Gastroesophageal sphincter (tissue), 4 donors: ENCODE results near the gene FAM171A1. TPM values are rescaled to one million over a fixed set of nuclear protein-coding genes. Genes with fewer than 3 reads are reported as not detected.

Experiments used
- ATAC-seq: fragments of 150-250 bp; one replicate; pipeline ENCODE4 v1.9.1; 2016; ENCODE audit warnings: mild to moderate bottlenecking, moderate library complexity
- H3K27ac ChIP-seq, 4 donors: fragments of 200-600 bp; sonication (generic) in 3 of 4; 1 replicate in 3 of 4; 2 replicates in 1 of 4; pipeline ENCODE4 v1.5.1; 2016 to 2019
- H3K27me3 ChIP-seq: fragments of 200-600 bp; sonication (generic); one replicate; pipeline ENCODE4 v1.5.1; 2019
- H3K36me3 ChIP-seq, 2 donors: fragments of 200-600 bp; sonication (generic); one replicate each; pipeline ENCODE4 v1.5.1; 2019; ENCODE audit warnings: control low read depth in 1 of 2
- H3K4me1 ChIP-seq, 3 donors: fragments of 200-600 bp; sonication (generic); 1 replicate in 2 of 3; 2 replicates in 1 of 3; pipeline ENCODE4 v1.5.1; 2016 to 2019; ENCODE audit warnings: control low read depth in 2 of 3
- H3K4me3 ChIP-seq, 2 donors: fragments of 200-600 bp; sonication (generic); one replicate each; pipeline ENCODE4 v1.5.1; 2019; ENCODE audit warnings: mild to moderate bottlenecking in 1 of 2, moderate library complexity in 1 of 2
- H3K9me3 ChIP-seq, 3 donors: fragments of 200-600 bp; sonication (generic); one replicate each; pipeline ENCODE4 v1.5.1; 2017 to 2019; ENCODE audit warnings: control low read depth in 2 of 3
- EP300 ChIP-seq: sonication (generic); formaldehyde crosslinking; IDR thresholded peaks from one replicate; pipeline ENCODE4 v1.6.1; 2017; ENCODE audit warnings: antibody characterized with exemption, mild to moderate bottlenecking
- POLR2A ChIP-seq, 2 donors: fragments of 450-650 bp; IDR thresholded peaks; one replicate each; pipeline ENCODE4 v1.6.1; 2017; ENCODE audit warnings: antibody characterized with exemption in 2 of 2, mild to moderate bottlenecking in 2 of 2, moderate library complexity in 1 of 2
- POLR2AphosphoS5 ChIP-seq: sonication (generic); formaldehyde crosslinking; IDR thresholded peaks from one replicate; pipeline ENCODE4 v1.6.1; 2017; ENCODE audit warnings: antibody characterized with exemption
- whole genome bisulfite sequencing, 2 donors: methylation state at CpG; one replicate each; pipeline ENCODE4 v1.1.5; 2018; ENCODE audit warnings: low coverage in 1 of 2; 5-methylcytosine and 5-hydroxymethylcytosine counted together
- total RNA-seq, 4 donors: library from RNA; depleted of rRNA; stranded (reverse); fragments of >200 nt; gene quantifications; one replicate each; pipeline ENCODE4 v1.1.0, GENCODE V29; 2016
- TF ChIP-seq, protein P1 (sequence below), 4 experiments: fragments of 200-600 bp in 2 of 4; fragments of 450-650 bp in 2 of 4; sonication (generic) in 1 of 4; IDR thresholded peaks; one replicate each; pipeline ENCODE4 v1.5.1; 2017 to 2019; ENCODE audit warnings: antibody characterized with exemption in 4 of 4, mild to moderate bottlenecking in 2 of 4, moderate library complexity in 2 of 4

Gene FAM171A1
- total RNA-seq: 10 to 100 TPM in 3 of 4 donors, 1 to 10 TPM in 1; 5.0 to 15.5 (median 13.6) TPM

DNA sequence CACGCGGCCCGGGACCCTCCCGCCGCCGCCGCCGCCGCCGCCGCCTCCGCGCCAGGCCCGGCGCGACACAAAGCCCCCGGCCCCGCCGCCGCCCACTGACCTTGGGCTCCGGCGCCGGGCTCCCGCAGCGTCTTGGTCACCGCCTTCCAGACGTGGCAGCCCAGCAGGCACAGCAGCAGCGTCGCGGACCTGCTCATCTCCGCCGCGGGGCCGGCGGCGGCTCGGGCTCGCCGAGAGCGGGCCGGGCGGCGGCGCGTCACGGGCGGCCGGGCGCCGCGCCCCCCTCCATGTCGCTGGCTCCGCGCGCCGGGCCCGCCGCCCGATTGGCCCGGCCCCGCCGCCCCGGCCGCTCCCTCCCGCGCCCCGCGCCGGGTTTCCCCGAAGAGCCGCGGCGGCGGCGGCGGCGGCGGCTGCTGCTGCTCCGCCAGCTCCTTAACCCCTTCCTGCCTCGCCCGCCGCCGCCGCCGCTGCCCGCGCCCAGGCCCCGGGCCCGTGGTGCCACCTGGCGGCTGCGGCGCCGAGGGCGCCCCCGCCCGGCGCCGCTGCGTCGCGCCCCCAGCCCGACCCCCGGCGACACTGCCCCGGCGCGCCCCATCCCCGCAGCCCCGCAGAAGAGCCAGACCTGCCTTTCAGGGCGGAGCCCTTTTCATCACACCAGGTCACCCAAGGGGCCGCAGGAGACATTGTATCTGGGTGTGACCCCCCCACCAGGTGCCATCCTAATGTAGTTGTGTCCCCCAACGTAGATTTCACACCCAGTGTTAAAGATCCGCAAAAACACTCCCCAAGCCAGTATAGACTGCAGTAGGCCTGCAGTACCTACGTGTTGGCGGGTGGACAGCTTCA, at the start of gene FAM171A1:
Gene FAM171A1 (minus strand): TSS at position 434 of the 846 bp plus-strand sequence. CDS start 237 bp downstream, at position 197.
- Histone ChIP-seq H3K4me1 (peaks cover 0 to 45% (median 0%) of the 10 kb centered on the region in 3 donors), H3K4me3 (peak within 1 kb of the TSS; percentile 89 to 95), H3K27me3 (no peaks in the 10 kb centered on the region), H3K36me3 (no peaks in the 10 kb centered on the region), H3K9me3 (no peaks in the 10 kb centered on the region), H3K27ac (peak within 1 kb of the TSS in 3 of 4 donors; percentile 76 to 85 (median 79))
- 79% methylated on average over 2 of the region's 115 CpGs; no CpG with 5 or more reads in 1 of the 2 donors for WGBS, 2 donors
- TF ChIP-seq, protein P1, sequence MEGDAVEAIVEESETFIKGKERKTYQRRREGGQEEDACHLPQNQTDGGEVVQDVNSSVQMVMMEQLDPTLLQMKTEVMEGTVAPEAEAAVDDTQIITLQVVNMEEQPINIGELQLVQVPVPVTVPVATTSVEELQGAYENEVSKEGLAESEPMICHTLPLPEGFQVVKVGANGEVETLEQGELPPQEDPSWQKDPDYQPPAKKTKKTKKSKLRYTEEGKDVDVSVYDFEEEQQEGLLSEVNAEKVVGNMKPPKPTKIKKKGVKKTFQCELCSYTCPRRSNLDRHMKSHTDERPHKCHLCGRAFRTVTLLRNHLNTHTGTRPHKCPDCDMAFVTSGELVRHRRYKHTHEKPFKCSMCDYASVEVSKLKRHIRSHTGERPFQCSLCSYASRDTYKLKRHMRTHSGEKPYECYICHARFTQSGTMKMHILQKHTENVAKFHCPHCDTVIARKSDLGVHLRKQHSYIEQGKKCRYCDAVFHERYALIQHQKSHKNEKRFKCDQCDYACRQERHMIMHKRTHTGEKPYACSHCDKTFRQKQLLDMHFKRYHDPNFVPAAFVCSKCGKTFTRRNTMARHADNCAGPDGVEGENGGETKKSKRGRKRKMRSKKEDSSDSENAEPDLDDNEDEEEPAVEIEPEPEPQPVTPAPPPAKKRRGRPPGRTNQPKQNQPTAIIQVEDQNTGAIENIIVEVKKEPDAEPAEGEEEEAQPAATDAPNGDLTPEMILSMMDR (IDR thresholded peaks at IDR 0.05): peak in 3 of 4 experiments; percentile 17 to 43 (median 32)
- TF ChIP-seq EP300: no peak
- TF ChIP-seq POLR2A (IDR thresholded peaks at IDR 0.05): peak in 1 of 2 donors; percentile 11
- peak; percentile 89 for ATAC-seq

DNA sequence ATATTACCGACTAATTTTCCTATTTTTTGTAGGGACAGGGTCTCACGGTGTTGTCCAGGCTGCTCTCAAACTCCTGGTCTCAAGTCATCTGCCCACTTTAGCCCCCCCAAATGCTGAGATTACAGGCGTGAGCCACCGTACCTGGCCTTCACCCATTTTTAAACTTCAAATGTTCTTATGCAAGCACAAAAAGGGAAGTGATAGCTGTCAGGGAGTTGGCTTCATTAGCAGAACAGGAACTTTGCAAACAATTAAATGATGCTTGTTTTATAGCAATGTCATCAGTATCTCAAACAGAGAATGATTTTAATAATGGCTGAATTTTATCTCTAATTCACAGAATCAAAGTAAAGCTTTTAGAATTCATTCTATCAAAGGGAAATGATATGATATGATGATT, 49.8 kb upstream of the FAM171A1 start:
- no peaks in the 10 kb centered on the region for H3K4me1 ChIP-seq
- H3K9me3 ChIP-seq: peaks cover 0 to 6% (median 0%) of the 10 kb centered on the region in 3 donors
- no peak overlapping the region for H3K27ac ChIP-seq
- no peaks in the 10 kb centered on the region for H3K27me3 ChIP-seq
- H3K4me3 ChIP-seq: no peak overlapping the region
- H3K36me3 ChIP-seq: no peaks in the 10 kb centered on the region
- ATAC-seq: no peak
- TF ChIP-seq POLR2A (IDR thresholded peaks at IDR 0.05) (no peak), POLR2AphosphoS5 (no peak), EP300 (no peak)
- TF ChIP-seq, protein P1 (IDR thresholded peaks at IDR 0.05): no peak
- 71 to 100% methylated on average over 1 to 4 of the region's 4 CpGs for WGBS, 2 donors

DNA sequence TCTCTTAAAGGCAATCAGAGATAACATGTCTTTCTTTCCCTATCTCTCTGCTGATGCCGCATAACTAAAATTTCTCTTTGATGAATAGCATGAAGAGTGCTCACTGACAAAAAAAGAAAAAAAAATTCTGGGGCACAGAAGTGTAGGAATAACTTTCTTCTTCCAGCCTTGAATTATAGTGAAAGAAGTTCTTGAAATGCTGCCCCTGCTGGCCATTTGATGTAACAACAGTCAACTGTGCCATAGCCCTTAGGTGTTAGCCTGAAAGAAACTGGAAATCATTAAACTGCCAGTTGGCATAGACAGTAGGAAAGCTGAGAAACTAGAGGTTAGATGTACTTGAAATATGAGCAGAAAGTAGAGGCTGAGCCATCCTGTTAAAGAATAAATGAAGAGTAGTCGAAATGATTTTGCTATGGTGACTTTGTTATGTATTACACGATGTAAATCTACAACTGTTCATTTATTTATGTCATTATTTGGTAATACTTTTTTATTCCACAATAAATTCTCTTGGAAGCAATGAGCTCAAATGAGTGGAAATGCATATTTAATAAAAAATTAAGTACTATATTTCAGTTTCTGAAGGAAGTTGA, 48.3 kb upstream of the FAM171A1 start:
- H3K27me3 ChIP-seq: no peaks in the 10 kb centered on the region
- H3K27ac ChIP-seq: no peak overlapping the region
- no peak for TF ChIP-seq POLR2AphosphoS5
- no peak for TF ChIP-seq EP300
- TF ChIP-seq, protein P1 (IDR thresholded peaks at IDR 0.05): peak; percentile 68 to 77 (median 74)
- TF ChIP-seq POLR2A (IDR thresholded peaks at IDR 0.05): no peak
- ATAC-seq: no peak
- 23 to 31% methylated on average over 3 of the region's 3 CpGs for WGBS, 2 donors
- H3K36me3 ChIP-seq: no peaks in the 10 kb centered on the region
- H3K9me3 ChIP-seq: peaks cover 0 to 6% (median 0%) of the 10 kb centered on the region in 3 donors
- no peak overlapping the region for H3K4me3 ChIP-seq
- H3K4me1 ChIP-seq: no peaks in the 10 kb centered on the region

DNA sequence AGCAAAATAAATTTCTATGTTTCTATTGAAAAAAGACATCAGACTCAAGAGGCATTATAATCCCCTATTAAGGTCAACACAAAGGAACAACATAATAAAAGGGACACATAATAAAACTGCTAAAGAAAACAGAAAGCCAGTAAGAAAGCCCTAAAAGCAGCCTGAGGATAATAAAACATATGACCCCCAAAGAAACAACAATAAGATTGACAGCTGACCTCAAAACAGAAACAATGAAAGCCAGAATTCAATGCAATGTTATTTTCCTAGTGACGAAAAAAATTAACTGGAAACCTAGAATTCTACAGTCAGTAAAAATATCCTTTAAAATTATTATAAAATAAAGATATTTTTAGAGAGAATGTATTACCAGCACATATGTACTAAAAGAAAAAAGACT, 44.9 kb upstream of the FAM171A1 start:
- WGBS, 2 donors: 85 to 92% methylated on average over 1 of the region's 1 CpG
- H3K4me1 ChIP-seq: peaks cover 0 to 3% (median 0%) of the 10 kb centered on the region in 3 donors
- no peak for ATAC-seq

More for the DNA sequence above, 44.9 kb upstream of the FAM171A1 start:
- Histone ChIP-seq H3K9me3 (peaks cover 0 to 6% (median 0%) of the 10 kb centered on the region in 3 donors), H3K27me3 (no peaks in the 10 kb centered on the region), H3K36me3 (no peaks in the 10 kb centered on the region), H3K27ac (no peak overlapping the region), H3K4me3 (no peak overlapping the region)
- TF ChIP-seq EP300 (no peak), POLR2AphosphoS5 (no peak), POLR2A (IDR thresholded peaks at IDR 0.05) (no peak)
- TF ChIP-seq, protein P1 (IDR thresholded peaks at IDR 0.05): no peak
